ENCODE data around the gene ARHGEF17. TPM values are rescaled to one million over a fixed set of nuclear protein-coding genes. Genes with fewer than 3 reads are reported as not detected.

Gene ARHGEF17
- total RNA-seq, 1 donor from 2014 or later: 4.5 TPM

DNA sequence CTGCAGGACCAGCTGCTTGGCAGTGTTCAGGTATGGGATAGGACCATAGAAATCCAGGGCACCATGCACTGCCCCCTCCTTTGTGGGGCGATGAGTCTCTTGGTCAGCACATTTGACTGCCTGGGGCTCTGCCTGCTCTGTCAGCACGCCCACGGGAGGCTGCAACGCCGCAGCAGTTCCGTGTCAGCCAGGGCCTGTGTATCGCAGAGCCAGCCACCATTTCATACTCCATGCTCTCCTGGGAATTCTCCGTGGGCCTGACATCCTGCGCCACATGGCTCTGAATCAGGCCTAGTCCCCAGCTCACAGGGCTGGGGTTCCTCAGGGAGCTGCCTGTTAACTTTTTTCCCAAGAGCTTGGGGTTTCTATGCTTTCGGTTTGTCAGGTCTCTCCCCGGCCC, 51.3 kb downstream of the ARHGEF17 start:
- no peak for FAIRE-seq

DNA sequence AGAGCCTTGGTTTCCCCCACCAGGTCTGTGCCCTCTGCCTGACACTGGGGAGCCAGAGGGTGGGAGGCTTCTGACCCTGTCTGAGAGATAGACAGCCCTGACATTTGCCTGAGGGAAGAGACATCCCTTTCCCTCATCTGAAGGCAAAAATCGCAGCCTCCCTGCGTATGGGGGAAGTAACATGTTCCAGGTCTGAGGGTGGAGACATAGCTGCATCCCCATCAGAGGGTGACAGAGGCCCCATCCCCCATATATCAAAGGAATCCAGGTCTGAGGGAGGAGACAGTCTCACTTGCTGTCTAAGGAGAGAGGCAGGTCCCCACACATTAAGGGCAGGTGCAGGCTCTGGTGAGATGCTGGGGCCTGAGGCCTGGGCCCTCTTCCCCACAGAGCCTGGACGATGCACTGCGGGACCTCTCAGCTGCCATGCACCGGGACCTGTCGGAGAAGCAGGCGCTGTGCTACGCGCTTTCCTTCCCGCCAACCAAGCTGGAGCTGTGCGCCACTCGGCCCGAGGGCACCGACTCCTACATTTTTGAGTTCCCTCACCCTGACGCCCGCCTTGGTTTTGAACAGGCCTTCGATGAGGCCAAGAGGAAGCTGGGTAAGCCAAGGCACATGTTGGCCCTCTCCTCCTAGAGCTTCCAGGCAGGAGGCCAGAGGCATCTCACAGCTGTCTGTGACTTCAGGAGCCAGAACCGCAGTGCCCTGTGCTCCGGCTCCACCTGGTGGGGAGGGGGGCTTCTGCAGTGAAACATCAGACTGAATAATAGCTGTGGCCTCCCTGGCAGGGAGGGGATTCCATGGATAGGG, 52.1 kb downstream of the ARHGEF17 start:
- H3K27me3 ChIP-seq (ENCODE audit: control insufficient read depth, insufficient read depth, low read length): no peaks in the 10 kb centered on the region
- DNase-seq (ENCODE audit: low read depth) (no peak), FAIRE-seq (no peak)
- TF ChIP-seq, protein P1, sequence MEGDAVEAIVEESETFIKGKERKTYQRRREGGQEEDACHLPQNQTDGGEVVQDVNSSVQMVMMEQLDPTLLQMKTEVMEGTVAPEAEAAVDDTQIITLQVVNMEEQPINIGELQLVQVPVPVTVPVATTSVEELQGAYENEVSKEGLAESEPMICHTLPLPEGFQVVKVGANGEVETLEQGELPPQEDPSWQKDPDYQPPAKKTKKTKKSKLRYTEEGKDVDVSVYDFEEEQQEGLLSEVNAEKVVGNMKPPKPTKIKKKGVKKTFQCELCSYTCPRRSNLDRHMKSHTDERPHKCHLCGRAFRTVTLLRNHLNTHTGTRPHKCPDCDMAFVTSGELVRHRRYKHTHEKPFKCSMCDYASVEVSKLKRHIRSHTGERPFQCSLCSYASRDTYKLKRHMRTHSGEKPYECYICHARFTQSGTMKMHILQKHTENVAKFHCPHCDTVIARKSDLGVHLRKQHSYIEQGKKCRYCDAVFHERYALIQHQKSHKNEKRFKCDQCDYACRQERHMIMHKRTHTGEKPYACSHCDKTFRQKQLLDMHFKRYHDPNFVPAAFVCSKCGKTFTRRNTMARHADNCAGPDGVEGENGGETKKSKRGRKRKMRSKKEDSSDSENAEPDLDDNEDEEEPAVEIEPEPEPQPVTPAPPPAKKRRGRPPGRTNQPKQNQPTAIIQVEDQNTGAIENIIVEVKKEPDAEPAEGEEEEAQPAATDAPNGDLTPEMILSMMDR (IDR thresholded peaks at IDR 0.05; ENCODE audit: insufficient read depth, low read length, severe bottlenecking): peak; percentile 40
- peaks cover 20% of the 10 kb centered on the region for H3K36me3 ChIP-seq (ENCODE audit: control insufficient read depth, insufficient read depth, low read length)
- no peak overlapping the region for H3K4me3 ChIP-seq (ENCODE audit: low read depth, low read length)

More for the DNA sequence above, 51.3 kb downstream of the ARHGEF17 start:
- Histone ChIP-seq H3K4me3 (ENCODE audit: low read depth, low read length) (no peak overlapping the region), H3K27me3 (ENCODE audit: control insufficient read depth, insufficient read depth, low read length) (no peaks in the 10 kb centered on the region), H3K36me3 (ENCODE audit: control insufficient read depth, insufficient read depth, low read length) (peaks cover 19% of the 10 kb centered on the region)
- TF ChIP-seq, protein P1 (IDR thresholded peaks at IDR 0.05; ENCODE audit: insufficient read depth, low read length, severe bottlenecking): no peak
- DNase-seq (ENCODE audit: low read depth): no peak

DNA sequence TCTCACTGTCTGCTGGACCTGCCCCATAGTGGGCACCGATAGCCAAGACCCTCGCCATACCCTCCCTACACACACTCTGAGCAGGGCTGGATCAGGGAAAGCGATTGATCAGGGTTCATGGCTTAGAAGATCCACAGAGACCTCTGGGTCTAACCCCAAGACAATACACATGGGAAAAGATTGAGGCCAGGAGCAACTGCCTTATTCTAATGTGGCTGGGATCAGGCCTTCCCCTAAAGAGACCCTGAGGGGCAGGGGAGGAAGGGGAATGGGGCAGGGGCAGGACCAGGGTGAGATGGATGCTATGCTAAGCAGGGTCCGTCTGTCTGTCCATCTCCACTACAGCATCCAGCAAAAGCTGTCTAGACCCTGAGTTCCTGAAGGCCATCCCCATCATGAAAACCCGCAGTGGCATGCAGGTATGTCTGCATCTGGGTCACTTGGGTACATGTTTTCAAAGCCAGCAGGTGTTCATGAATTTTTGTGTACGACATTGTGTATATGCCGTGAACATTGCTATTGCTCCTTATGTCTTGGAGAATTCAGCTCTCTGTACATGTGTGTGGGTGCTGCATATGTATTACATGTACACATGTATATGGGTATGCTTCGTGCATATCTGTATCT, 52.8 kb downstream of the ARHGEF17 start:
- FAIRE-seq (no peak), DNase-seq (ENCODE audit: low read depth) (no peak)
- TF ChIP-seq, protein P1 (IDR thresholded peaks at IDR 0.05; ENCODE audit: insufficient read depth, low read length, severe bottlenecking): no peak
- H3K4me3 ChIP-seq (ENCODE audit: low read depth, low read length): no peak overlapping the region
- peaks cover 24% of the 10 kb centered on the region for H3K36me3 ChIP-seq (ENCODE audit: control insufficient read depth, insufficient read depth, low read length)
- H3K27me3 ChIP-seq (ENCODE audit: control insufficient read depth, insufficient read depth, low read length): no peaks in the 10 kb centered on the region

DNA sequence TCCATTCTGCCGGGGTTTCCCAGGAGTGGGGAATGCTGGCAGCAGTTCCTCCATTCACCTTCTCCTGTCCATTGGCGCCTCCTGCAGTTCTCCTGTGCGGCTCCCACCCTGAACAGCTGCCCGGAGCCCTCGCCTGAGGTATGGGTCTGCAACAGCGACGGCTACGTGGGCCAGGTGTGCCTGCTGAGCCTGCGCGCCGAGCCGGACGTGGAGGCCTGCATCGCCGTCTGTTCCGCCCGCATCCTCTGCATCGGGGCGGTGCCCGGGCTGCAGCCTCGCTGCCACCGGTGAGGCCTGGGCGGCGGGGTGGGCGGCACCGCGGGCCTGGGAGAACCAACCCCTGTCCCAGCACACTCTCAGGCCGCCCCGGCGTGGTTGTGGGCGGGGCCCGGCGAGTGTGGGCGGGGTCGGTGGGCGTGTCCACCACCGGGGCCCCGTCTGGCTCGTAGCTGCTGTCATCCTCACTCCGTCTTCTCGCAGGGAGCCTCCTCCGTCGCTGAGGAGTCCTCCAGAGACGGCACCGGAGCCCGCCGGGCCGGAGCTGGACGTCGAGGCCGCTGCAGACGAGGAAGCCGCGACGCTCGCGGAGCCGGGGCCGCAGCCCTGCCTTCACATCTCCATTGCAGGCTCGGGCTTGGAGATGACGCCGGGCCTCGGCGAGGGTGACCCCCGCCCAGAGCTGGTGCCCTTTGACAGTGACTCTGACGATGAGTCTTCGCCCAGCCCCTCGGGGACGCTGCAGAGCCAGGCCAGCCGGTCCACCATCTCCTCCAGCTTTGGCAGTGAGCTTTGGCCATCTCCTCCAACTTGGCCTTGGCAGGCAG, 54.1 kb downstream of the ARHGEF17 start:
- no peak for DNase-seq (ENCODE audit: low read depth)
- peaks cover 23% of the 10 kb centered on the region for H3K36me3 ChIP-seq (ENCODE audit: control insufficient read depth, insufficient read depth, low read length)
- no peaks in the 10 kb centered on the region for H3K27me3 ChIP-seq (ENCODE audit: control insufficient read depth, insufficient read depth, low read length)
- TF ChIP-seq, protein P1 (IDR thresholded peaks at IDR 0.05; ENCODE audit: insufficient read depth, low read length, severe bottlenecking): no peak
- H3K4me3 ChIP-seq (ENCODE audit: low read depth, low read length): no peak overlapping the region
- FAIRE-seq: no peak

DNA sequence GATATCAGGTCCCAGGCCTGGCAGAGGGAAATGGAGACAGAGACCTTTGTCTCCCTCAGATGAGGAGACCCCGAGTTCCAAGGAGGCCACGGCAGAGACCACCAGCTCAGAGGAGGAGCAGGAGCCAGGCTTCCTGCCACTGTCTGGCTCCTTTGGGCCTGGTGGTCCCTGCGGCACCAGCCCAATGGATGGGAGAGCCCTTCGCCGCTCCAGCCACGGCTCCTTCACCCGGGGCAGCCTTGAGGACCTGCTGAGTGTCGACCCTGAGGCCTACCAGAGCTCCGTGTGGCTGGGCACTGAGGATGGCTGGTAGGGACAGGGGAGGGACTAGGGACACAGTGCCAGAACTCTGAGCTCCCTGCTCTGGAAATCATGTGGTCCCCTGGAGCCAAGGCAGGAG, 55.1 kb downstream of the ARHGEF17 start:
- DNase-seq (ENCODE audit: low read depth) (no peak), FAIRE-seq (no peak)
- peaks cover 23% of the 10 kb centered on the region for H3K36me3 ChIP-seq (ENCODE audit: control insufficient read depth, insufficient read depth, low read length)

More for the DNA sequence above, 55.1 kb downstream of the ARHGEF17 start:
- TF ChIP-seq, protein P1 (IDR thresholded peaks at IDR 0.05; ENCODE audit: insufficient read depth, low read length, severe bottlenecking): no peak
- Histone ChIP-seq H3K4me3 (ENCODE audit: low read depth, low read length) (no peak overlapping the region), H3K27me3 (ENCODE audit: control insufficient read depth, insufficient read depth, low read length) (no peaks in the 10 kb centered on the region)

Data from bronchial epithelial cell (primary cell).